ENCODE data around the gene COA1. TPM values are rescaled to one million over a fixed set of nuclear protein-coding genes. Genes with fewer than 3 reads are reported as not detected.
A peak's percentile ranks its signal among the peaks of the same experiment; 100 is the strongest.

Gene COA1
- total RNA-seq, 2 donors from 2014 or later = 36.8 to 52.4 TPM

DNA sequence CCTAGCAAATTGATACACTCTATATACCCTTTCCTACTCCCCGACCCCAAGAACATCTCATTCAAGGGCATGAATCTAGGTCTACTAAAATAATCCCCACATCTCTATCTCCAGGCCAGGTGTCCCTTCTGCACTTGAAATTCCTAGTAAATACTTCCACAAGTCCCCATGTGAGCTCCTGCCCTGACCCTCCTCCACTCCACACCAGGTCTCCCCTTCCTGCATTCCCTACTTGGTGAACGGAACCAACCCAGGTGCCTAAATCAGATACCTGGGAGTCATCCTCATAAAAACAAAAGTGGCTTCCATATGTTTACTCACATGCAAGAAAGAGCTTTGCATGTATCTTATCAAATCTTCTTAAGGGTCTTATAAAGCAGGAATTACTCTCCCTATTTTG is 69.2 kb downstream of the COA1 start:
- WGBS, 2 donors = 64 to 67% methylated on average over 2 of the region's 2 CpGs
- H3K4me1 ChIP-seq = peaks cover 47% of the 10 kb centered on the region
- TF ChIP-seq POLR2A (IDR thresholded peaks at IDR 0.05) (no peak), CTCF (IDR thresholded peaks at IDR 0.05) (no peak)
- no peaks in the 10 kb centered on the region for H3K9me3 ChIP-seq
- no peak for DNase-seq
- peak overlapping the region; percentile 48 to 85 (median 79) for H3K27ac ChIP-seq
- H3K36me3 ChIP-seq (replicated peaks in 1 of 2; ENCODE audit: insufficient read depth in 1 of 2, low read depth in 2 of 2) = no peaks in the 10 kb centered on the region
- no peak overlapping the region for H3K4me3 ChIP-seq
- no peaks in the 10 kb centered on the region for H3K27me3 ChIP-seq
- ATAC-seq = no peak
- intact Hi-C loops (cut with DNase I) = no loop called here

- Histone ChIP-seq H3K36me3 (replicated peaks in 1 of 2; ENCODE audit: insufficient read depth in 1 of 2, low read depth in 2 of 2) (no peaks in the 10 kb centered on the region), H3K4me3 (no peak overlapping the region), H3K4me1 (peaks cover 47% of the 10 kb centered on the region), H3K27me3 (no peaks in the 10 kb centered on the region), H3K9me3 (no peaks in the 10 kb centered on the region), H3K27ac (peak overlapping the region; percentile 77 to 85 (median 80))
- intact Hi-C loops (cut with DNase I) = no loop called here
- TF ChIP-seq CTCF (IDR thresholded peaks at IDR 0.05) (no peak), POLR2A (IDR thresholded peaks at IDR 0.05) (no peak)
- DNase-seq = no peak
- ATAC-seq = peak; percentile 57
Observed at GRCh38 chr7:43659549-43659896, 69.8 kb downstream of the COA1 start.

DNA sequence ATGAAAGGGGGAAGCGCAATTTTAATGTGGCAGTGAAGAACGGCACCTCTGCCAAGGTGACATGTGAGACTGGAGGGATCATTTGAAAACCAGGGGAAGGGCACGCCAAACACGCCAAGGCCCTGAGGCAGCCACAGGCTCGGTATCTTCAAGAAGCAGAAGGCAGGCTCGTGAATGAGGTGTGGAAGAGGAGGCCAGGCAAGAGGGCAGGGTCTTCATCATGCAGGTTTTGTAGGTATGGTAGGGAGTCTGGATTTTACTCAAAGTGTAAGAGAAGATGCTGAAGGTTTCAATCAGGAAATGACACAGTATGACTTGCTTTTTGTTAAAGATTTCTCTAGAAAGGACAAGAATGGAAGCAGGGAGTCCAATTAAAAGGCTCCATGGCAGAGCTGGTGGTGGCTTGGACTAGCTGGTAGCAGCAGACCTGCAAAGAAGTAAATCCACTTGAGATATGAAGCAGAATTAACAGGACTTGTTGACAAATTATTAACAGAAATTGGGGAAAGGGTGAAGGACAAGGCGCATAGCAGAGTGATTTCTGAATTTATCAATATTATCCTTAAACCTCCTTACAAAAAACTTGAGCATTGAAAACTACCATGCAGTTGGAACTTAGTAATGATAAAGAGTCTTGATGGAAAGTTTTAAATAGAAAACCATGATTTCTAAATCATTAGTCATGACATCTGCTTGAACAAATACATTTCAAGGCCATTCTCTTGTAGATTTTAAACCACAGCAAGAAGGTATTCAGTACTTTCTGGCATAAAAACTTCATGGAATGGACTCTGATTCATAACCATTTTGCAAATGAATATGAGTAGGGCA is 70.4 kb downstream of the COA1 start:
- peak in 1 of 4 donors; percentile 24 for DNase-seq
- peak overlapping the region; percentile 77 to 85 (median 80) for H3K27ac ChIP-seq
- intact Hi-C loops (cut with DNase I) = no loop called here
- TF ChIP-seq POLR2A (IDR thresholded peaks at IDR 0.05) = no peak
- TF ChIP-seq CTCF (IDR thresholded peaks at IDR 0.05) = no peak
- peaks cover 47% of the 10 kb centered on the region for H3K4me1 ChIP-seq
- no peaks in the 10 kb centered on the region for H3K27me3 ChIP-seq
- no peaks in the 10 kb centered on the region for H3K36me3 ChIP-seq (replicated peaks in 1 of 2; ENCODE audit: insufficient read depth in 1 of 2, low read depth in 2 of 2)
- 24 to 40% methylated on average over 7 of the region's 7 CpGs for WGBS, 2 donors
- no peak overlapping the region for H3K4me3 ChIP-seq
- no peaks in the 10 kb centered on the region for H3K9me3 ChIP-seq
- ATAC-seq = peak; percentile 92

GRCh38 chr7:43656997-43657396 is 72.3 kb downstream of the COA1 start:
- Histone ChIP-seq H3K4me3 (no peak overlapping the region), H3K9me3 (no peaks in the 10 kb centered on the region), H3K36me3 (replicated peaks in 1 of 2; ENCODE audit: insufficient read depth in 1 of 2, low read depth in 2 of 2) (no peaks in the 10 kb centered on the region), H3K4me1 (peaks cover 50% of the 10 kb centered on the region), H3K27me3 (no peaks in the 10 kb centered on the region), H3K27ac (peak overlapping the region in 3 of 4 donors; percentile 77 to 85 (median 81))
- TF ChIP-seq POLR2A (IDR thresholded peaks at IDR 0.05) = no peak
- no peak for TF ChIP-seq CTCF (IDR thresholded peaks at IDR 0.05)
- DNase-seq = no peak
- ATAC-seq = no peak
- 36 to 46% methylated on average over 2 of the region's 2 CpGs for WGBS, 2 donors
- intact Hi-C loops (cut with DNase I) = no loop called here

DNA sequence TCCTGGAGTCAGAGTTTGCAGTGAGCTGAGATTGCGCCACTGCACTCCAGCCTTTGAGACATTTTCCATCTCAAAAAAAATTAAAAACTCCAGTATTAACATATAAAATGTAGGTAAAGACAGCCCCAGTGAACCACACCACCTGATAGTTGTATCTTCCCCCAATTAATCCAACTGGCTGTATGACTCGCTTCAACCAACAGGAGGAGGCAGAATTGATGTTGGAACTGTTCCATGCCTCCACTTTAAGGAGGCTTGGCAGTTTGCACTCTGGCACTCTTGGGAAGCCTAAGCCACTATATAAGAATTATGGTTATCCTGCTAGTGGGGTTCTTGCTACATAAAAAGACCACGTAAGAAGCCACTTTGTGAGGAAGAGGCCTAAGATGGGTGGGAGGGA is 73.7 kb downstream of the COA1 start:
- TF ChIP-seq POLR2A (IDR thresholded peaks at IDR 0.05) = no peak
- TF ChIP-seq CTCF (IDR thresholded peaks at IDR 0.05) = no peak
- intact Hi-C loops (cut with DNase I) = no loop called here
- Histone ChIP-seq H3K27me3 (no peaks in the 10 kb centered on the region), H3K4me3 (no peak overlapping the region), H3K27ac (no peak overlapping the region), H3K36me3 (replicated peaks in 1 of 2; ENCODE audit: insufficient read depth in 1 of 2, low read depth in 2 of 2) (no peaks in the 10 kb centered on the region), H3K9me3 (no peaks in the 10 kb centered on the region), H3K4me1 (peaks cover 55% of the 10 kb centered on the region)
- 98% methylated on average over 3 of the region's 3 CpGs for WGBS, 2 donors
- DNase-seq = no peak
- ATAC-seq = no peak
